Prostate gland (tissue), 2 donors: ENCODE results near the gene USP22. TPM values are rescaled to one million over a fixed set of nuclear protein-coding genes. Genes with fewer than 3 reads are reported as not detected.

ENCODE experiments used
- DNase-seq: peaks from one replicate; pipeline ENCODE4 v3.0.0-alpha.2; 2019; ENCODE audit warnings: low spot score
- H3K27ac ChIP-seq, 2 donors: fragments of 200-600 bp; sonication (generic); 2 replicates each; pipeline ENCODE4 v1.5.1; 2017 to 2019
- H3K27me3 ChIP-seq: fragments of 200-600 bp; sonication (generic); replicated peaks from 2 replicates; pipeline ENCODE4 v1.5.1; 2019; ENCODE audit not compliant: insufficient read depth
- H3K36me3 ChIP-seq, 2 donors: fragments of 200-600 bp; sonication (generic); 1 replicate in 1 of 2; 2 replicates in 1 of 2; pipeline versions ENCODE4 v1.5.1 to v1.8.1; 2017 to 2019
- H3K4me1 ChIP-seq: fragments of 200-600 bp; sonication (generic); replicated peaks from 2 replicates; pipeline ENCODE4 v1.5.1; 2019
- H3K4me3 ChIP-seq, 2 donors: fragments of 200-600 bp; sonication (generic); 2 replicates each; pipeline ENCODE4 v1.5.1; 2017 to 2019
- H3K9me3 ChIP-seq: fragments of 200-600 bp; sonication (generic); 2 replicates; pipeline ENCODE4 v1.5.1; 2017
- POLR2A ChIP-seq: fragments of 450-650 bp; IDR thresholded peaks from one replicate; pipeline ENCODE4 v1.6.1; 2016; ENCODE audit warnings: antibody characterized with exemption, mild to moderate bottlenecking
- POLR2AphosphoS5 ChIP-seq: sonication (generic); formaldehyde crosslinking; IDR thresholded peaks from one replicate; pipeline ENCODE4 v1.6.1; 2017; ENCODE audit warnings: antibody characterized with exemption
- WGBS: methylation state at CpG from one replicate; pipeline ENCODE4 v1.1.5; 2018; 5-methylcytosine and 5-hydroxymethylcytosine counted together
- intact Hi-C: fragments of 100-400 bp; cut with DNase I; formaldehyde crosslinking; loops from one replicate; pipeline ENCODE4 v1.14.2; 2022
- total RNA-seq, 2 donors: library from RNA; depleted of rRNA; stranded (reverse); fragments of >200 nt; gene quantifications; one replicate each; pipeline ENCODE4 v1.1.0, GENCODE V29; 2016
- TF ChIP-seq, protein P1 (sequence below), 4 experiments: fragments of 200-600 bp in 2 of 4; fragments of 450-650 bp in 2 of 4; sonication (generic) in 2 of 4; IDR thresholded peaks; 1 replicate in 3 of 4; 2 replicates in 1 of 4; pipeline ENCODE4 v1.5.1; 2016 to 2019; ENCODE audit warnings: antibody characterized with exemption in 4 of 4, mild to moderate bottlenecking in 2 of 4, moderate library complexity in 2 of 4

The USP22 gene
- total RNA-seq, 2 donors from 2014 or later: 133 to 242 TPM

GRCh38 chr17:20965492-20965891, 77.3 kb downstream of the USP22 start:
- no peak overlapping the region for H3K27ac ChIP-seq
- DNase-seq: no peak
- H3K4me3 ChIP-seq: no peak overlapping the region
- no peaks in the 10 kb centered on the region for H3K9me3 ChIP-seq
- H3K4me1 ChIP-seq: no peaks in the 10 kb centered on the region
- no peaks in the 10 kb centered on the region for H3K27me3 ChIP-seq
- 37% methylated on average over 1 of the region's 1 CpG for WGBS
- no peak for TF ChIP-seq POLR2AphosphoS5
- TF ChIP-seq, protein P1, sequence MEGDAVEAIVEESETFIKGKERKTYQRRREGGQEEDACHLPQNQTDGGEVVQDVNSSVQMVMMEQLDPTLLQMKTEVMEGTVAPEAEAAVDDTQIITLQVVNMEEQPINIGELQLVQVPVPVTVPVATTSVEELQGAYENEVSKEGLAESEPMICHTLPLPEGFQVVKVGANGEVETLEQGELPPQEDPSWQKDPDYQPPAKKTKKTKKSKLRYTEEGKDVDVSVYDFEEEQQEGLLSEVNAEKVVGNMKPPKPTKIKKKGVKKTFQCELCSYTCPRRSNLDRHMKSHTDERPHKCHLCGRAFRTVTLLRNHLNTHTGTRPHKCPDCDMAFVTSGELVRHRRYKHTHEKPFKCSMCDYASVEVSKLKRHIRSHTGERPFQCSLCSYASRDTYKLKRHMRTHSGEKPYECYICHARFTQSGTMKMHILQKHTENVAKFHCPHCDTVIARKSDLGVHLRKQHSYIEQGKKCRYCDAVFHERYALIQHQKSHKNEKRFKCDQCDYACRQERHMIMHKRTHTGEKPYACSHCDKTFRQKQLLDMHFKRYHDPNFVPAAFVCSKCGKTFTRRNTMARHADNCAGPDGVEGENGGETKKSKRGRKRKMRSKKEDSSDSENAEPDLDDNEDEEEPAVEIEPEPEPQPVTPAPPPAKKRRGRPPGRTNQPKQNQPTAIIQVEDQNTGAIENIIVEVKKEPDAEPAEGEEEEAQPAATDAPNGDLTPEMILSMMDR (IDR thresholded peaks at IDR 0.05): no peak
- no peak for TF ChIP-seq POLR2A
- H3K36me3 ChIP-seq: no peaks in the 10 kb centered on the region
- intact Hi-C loops: no loop called here

GRCh38 chr17:20961586-20961985, 81.2 kb downstream of the USP22 start:
- DNase-seq: no peak
- Histone ChIP-seq H3K4me1 (no peaks in the 10 kb centered on the region), H3K27ac (no peak overlapping the region), H3K9me3 (no peaks in the 10 kb centered on the region), H3K36me3 (no peaks in the 10 kb centered on the region), H3K4me3 (no peak overlapping the region), H3K27me3 (no peaks in the 10 kb centered on the region)
- WGBS: 62% methylated on average over 5 of the region's 5 CpGs
- intact Hi-C loops: no loop called here
- TF ChIP-seq, protein P1 (IDR thresholded peaks at IDR 0.05): no peak
- no peak for TF ChIP-seq POLR2AphosphoS5
- no peak for TF ChIP-seq POLR2A

GRCh38 chr17:20960871-20961270, 81.9 kb downstream of the USP22 start:
- Histone ChIP-seq H3K9me3 (no peaks in the 10 kb centered on the region), H3K27ac (no peak overlapping the region), H3K4me3 (no peak overlapping the region), H3K4me1 (peaks cover 3% of the 10 kb centered on the region), H3K27me3 (no peaks in the 10 kb centered on the region), H3K36me3 (no peaks in the 10 kb centered on the region)
- intact Hi-C loops: no loop called here
- DNase-seq: no peak
- TF ChIP-seq, protein P1 (IDR thresholded peaks at IDR 0.05): no peak
- TF ChIP-seq POLR2AphosphoS5: no peak
- 95% methylated on average over 7 of the region's 7 CpGs for WGBS

DNA sequence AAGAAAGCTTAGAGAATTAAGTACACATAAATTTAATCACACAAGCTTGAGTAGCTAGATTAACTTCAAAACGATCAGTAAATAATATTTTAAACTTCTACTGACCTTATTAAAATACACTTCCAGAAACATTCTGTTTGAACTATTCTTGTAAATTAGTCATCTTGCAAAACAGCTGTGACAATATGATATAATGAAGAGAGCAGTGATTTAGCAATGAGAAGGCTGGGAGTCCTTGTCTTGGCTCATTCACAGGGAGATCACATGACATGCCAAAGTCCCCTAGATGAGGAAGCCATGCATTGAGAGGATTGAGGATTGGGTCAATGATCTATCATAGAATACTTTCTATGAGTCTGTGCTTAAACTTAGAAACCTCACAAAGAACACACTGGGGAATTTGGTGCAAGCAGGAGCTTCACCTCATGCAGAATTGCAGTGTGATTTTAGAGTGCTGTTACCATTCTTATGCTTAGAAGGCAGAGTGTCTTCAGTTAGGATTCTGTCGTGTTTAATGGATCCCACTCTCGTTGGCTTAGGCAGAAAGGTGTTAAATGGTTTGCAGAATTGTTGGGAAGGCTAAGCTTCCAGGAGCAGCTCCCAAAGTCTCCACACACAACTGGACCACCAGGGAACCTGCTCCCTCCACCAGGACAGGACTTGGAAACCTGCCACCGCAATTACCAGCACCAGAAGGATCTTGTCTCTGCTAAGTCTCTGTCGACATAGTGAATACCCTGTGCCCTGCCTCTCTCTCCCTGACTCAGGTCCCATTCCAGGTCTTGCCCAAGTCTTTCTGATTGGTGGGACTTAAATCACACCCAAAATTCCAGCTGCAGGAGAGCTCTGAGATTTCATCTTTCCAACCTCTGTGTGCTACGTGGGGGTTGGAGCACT, 87.1 kb downstream of the USP22 start:
- no peak overlapping the region for H3K4me3 ChIP-seq
- peak overlapping the region; percentile 43 for H3K27ac ChIP-seq
- no peaks in the 10 kb centered on the region for H3K27me3 ChIP-seq
- no peaks in the 10 kb centered on the region for H3K9me3 ChIP-seq
- H3K4me1 ChIP-seq: peaks cover 3% of the 10 kb centered on the region
- WGBS: 21% methylated on average over 6 of the region's 6 CpGs
- peak; percentile 34 for DNase-seq
- H3K36me3 ChIP-seq: no peaks in the 10 kb centered on the region
- intact Hi-C loops: no loop called here
- no peak for TF ChIP-seq POLR2A
- TF ChIP-seq, protein P1 (IDR thresholded peaks at IDR 0.05): no peak
- peak; percentile 61 for TF ChIP-seq POLR2AphosphoS5

DNA sequence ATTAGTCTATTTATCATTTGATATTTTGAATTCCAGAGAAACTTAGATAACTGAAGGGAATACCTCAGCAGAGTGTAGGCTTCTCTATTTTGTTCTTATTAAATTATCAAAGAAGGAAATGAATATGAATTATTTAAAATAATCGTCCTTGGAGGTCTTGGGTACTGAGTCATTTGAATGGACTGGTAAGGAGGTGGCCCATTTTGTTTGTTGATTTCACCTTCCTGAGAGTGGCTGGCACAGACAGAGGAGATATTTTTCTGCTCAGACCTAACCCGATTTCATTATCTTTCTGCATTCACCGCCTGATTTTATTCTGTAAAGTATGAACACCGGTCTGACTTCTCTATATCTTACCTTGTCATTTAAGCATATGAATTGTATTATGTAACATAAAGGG, 88.0 kb downstream of the USP22 start:
- no peaks in the 10 kb centered on the region for H3K27me3 ChIP-seq
- no peaks in the 10 kb centered on the region for H3K36me3 ChIP-seq
- no peak overlapping the region for H3K4me3 ChIP-seq
- peak overlapping the region; percentile 43 for H3K27ac ChIP-seq
- TF ChIP-seq, protein P1 (IDR thresholded peaks at IDR 0.05): no peak
- no peak for TF ChIP-seq POLR2A
- TF ChIP-seq POLR2AphosphoS5: no peak
- intact Hi-C loops: no loop called here
- peaks cover 3% of the 10 kb centered on the region for H3K4me1 ChIP-seq
- 31% methylated on average over 4 of the region's 4 CpGs for WGBS
- no peaks in the 10 kb centered on the region for H3K9me3 ChIP-seq
- DNase-seq: no peak
